Epithelial cell of esophagus (primary cell): ENCODE measurements around the gene IKZF2.

Experiments
- DNase-seq: peaks from one replicate; pipeline ENCODE4 v3.0.0; 2010; ENCODE audit warnings: low read depth
- H3K4me3 ChIP-seq: 2 replicates; pipeline ENCODE4 v1.5.1; 2011; ENCODE audit warnings: mild to moderate bottlenecking, low read length, control low read depth
- CTCF ChIP-seq: IDR thresholded peaks from 2 replicates; pipeline ENCODE4 v1.5.1; 2011; ENCODE audit warnings: low read depth, mild to moderate bottlenecking, low read length, control low read depth, inconsistent platforms; ENCODE audit not compliant: insufficient read depth; ENCODE audit errors: missing control alignments

The IKZF2 gene

GRCh38 chr2:213010106-213010779, 141.2 kb downstream of the IKZF2 start:
- H3K4me3 ChIP-seq: no peak overlapping the region
- DNase-seq: peak; percentile 7
- TF ChIP-seq CTCF: no peak

GRCh38 chr2:213007290-213007838, 144.0 kb downstream of the IKZF2 start:
- DNase-seq: no peak
- no peak overlapping the region for H3K4me3 ChIP-seq
- no peak for TF ChIP-seq CTCF

- no peak for DNase-seq
- H3K4me3 ChIP-seq: no peak overlapping the region
- no peak for TF ChIP-seq CTCF
These were observed 147.1 kb downstream of the IKZF2 start for GRCh38 chr2:213004197-213004821.

GRCh38 chr2:213002383-213002782, 149.0 kb downstream of the IKZF2 start:
- no peak for DNase-seq
- H3K4me3 ChIP-seq: no peak overlapping the region
- TF ChIP-seq CTCF: no peak

GRCh38 chr2:213001297-213001910, 150.0 kb downstream of the IKZF2 start:
- H3K4me3 ChIP-seq: no peak overlapping the region
- no peak for DNase-seq
- TF ChIP-seq CTCF: no peak

GRCh38 chr2:212998626-212999359, 152.6 kb downstream of the IKZF2 start:
- TF ChIP-seq CTCF: no peak
- H3K4me3 ChIP-seq: no peak overlapping the region
- DNase-seq: peak; percentile 45
